Activated CD8-positive, alpha-beta memory T cell treated with anti-CD3 and anti-CD28 coated beads for 24 hours (primary cell): ENCODE data around the gene ABHD6.
A peak's percentile ranks its signal among the peaks of the same experiment; 100 is the strongest.
"Not testable (repeated sequence)": the region's sequence is repeated elsewhere in the genome, so short reads cannot be mapped to it uniquely, and the experiment has no call there.

Experiments
- DNase-seq: peaks from one replicate; pipeline ENCODE4 v3.0.0-alpha.2; 2020

Gene ABHD6

DNA sequence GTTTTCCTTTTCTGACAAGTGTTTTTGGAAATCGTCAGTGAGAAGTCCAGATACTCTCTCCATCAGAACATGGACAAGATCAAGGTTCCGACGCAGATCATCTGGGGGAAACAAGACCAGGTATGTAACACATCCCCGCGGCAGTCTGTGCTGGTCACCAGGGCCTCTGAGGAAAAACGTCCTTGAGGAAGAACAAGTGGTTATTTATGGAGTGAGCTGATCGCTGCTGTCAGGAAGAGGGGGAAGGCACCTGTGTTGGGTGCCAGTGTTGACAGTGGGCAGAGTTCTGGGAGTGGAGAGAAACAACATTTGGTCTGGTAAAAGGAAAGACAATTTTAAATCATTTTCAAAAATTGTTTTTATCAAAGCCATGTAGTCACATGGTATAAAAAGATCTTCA is 47.7 kb downstream of the ABHD6 start:
- DNase-seq, result no peak

DNA sequence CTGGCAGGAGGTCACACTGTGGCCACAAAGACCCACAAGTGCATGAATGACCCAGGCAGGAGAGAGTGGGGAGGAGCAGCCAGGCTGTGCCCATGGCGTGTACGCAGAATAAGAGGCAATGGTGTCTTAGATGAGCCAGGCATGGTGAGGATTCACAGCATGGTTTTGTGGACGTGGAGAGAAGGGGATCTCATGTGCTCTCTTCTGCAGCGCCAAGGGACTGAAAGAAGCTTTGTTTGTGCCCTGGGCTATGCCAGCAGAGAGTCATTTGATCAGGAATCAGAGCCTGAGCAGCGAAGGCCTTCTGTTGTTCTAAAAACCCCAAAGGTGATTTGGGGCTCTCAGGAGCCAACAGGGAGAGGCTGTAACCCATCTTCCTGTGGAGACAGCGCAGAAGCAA is 49.8 kb downstream of the ABHD6 start:
- no peak for DNase-seq

DNA sequence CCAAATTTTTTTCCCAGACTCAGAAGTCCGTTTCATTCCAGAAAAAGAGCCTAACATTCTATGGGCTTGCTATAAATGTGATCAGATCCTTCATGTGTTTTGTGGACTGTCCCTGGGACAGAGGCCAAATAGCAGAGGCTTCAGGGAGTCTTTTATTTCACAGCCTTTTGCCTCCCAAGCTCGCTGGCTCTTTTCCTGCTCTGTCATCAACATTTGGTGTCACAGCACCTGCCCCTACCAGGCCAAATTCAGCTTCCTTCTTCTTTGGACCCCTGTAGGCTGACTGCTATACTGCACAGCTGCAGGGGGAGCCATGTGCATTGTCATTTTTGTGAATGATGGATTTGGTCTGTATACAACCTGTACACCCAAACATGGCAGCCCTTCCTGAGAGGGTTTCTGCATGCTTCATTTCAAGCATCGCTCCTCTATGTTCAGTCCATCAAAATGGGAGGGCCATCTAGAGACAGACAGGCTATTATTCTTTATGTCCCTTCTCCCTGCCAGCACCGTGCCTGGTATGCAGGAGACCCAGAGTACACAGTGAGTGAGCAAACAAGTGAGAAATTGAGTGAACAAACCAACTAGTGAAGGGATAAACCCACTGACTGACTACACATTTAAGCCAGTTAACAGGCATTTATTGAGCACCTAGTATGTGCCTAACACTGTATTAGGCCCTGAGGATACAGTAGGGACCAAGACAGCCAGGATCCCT is 50.6 kb downstream of the ABHD6 start:
- no peak for DNase-seq

DNA sequence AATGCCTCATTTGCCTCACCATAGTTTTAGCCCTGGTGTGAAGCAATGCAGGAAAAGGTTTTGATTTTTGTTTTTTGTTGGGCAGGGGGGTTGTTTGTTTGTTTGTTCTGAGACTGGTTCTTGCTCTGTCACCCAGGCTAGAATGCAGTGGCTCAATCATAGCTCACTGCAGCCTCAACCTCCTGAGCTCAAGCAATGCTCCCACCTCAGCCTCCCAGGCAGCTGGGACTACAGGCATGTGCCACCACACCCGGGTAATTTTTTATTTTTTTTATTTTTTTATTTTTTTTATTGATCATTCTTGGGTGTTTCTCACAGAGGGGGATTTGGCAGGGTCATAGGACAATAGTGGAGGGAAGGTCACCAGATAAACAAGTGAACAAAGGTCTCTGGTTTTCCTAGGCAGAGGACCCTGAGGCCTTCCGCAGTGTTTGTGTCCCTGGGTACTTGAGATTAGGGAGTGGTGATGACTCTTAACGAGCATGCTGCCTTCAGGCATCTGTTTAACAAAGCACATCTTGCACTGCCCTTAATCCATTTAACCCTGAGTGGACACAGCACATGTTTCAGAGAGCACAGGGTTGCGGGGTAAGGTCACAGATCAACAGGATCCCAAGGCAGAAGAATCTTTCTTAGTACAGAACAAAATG is 51.5 kb downstream of the ABHD6 start:
- DNase-seq, result not testable (repeated sequence)

DNA sequence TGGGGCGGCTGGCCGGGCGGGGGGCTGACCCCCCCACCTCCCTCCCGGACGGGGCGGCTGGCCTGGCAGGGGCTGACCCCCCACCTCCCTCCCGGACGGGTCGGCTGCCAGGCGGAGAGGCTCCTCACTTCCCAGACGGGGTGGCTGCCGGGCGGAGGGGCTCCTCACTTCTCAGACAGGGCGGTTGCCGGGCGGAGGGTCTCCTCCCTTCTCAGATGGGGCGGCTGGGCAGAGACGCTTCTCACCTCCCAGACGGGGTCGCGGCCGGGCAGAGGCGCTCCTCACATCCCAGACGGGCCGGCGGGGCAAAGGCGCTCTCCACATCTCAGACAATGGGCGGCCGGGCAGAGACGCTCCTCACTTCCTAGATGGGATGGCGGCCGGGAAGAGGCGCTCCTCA is 52.9 kb downstream of the ABHD6 start:
- DNase-seq, result not testable (repeated sequence)

DNA sequence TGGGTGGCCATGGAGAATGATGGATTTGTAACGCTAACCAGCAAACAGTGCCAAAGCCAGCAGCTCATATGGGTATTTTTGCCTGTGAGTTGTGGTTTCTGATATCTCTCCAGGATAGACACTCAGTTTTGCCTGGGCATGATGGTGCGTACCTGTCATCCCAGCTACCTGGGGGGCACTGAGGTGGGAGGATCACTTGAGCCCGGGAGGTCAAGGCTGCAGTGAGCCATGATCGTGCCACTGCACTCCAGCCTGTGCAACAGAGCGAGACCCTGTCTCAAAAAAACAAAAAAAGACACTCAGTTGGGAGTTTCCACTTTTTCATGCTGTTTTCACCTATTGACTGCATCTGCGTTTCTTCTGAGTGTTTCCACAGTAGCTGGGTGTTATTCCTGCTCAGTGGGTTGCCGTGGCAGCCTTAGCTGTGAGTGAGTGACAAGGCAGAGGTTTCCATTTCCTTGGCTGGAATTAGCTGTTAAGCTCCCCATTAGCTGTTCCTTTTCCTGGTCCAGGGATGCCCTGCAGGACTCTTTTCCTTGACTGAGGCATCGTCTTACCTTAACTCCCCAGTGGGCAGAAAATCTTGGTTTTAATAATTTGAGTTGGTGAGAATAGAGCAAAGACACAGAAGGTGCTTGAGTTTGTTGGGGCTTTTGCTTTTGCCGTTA is 54.2 kb downstream of the ABHD6 start:
- DNase-seq, result no peak

DNA sequence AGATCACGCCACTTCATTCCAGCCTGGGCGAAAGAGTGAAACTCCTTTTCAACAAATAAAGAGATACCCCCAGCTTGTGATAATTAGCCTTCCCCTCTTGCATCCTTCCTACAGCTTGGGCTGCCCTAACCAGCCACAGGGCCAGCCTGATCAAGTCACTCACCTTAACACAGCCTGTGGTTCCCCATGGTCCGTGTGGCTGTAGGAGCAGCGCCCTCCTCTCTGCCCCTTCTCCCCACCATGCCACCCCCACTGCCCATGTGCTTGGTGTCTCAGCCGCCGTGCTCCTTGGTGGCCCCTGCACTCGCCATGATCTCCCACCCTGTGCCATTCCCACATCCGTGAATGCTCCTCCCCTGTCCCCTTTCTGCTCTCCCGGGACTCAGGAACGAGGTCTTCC is 55.3 kb downstream of the ABHD6 start:
- DNase-seq, result no peak

DNA sequence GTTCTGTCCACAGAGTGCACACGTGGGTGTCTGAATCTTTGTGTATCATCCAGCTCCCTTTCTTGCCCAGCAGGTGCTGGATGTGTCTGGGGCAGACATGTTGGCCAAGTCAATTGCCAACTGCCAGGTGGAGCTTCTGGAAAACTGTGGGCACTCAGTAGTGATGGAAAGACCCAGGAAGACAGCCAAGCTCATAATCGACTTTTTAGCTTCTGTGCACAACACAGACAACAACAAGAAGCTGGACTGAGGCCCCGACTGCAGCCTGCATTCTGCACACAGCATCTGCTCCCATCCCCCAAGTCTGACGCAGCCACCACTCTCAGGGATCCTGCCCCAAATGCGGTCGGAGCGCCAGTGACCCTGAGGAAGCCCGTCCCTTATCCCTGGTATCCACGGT is 55.9 kb downstream of the ABHD6 start:
- no peak for DNase-seq

DNA sequence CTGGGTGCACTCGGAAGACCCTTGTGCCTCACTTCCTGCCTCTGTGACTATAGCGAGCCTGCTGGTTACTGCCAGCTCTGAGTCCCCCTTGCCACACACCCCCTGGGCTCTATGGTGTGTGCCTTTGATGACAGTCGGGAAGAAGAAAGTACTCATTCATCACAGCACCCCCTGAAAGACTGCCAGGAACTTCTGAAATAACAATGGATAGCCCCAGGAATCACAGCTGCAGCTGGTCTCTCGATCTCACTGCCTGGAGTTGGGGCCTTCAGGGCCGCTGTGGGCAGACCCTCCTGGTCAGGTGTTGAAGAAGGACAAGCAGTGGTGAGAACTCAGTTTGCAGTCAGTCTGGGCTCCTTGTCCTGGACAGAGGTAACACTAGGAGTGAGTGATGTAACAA is 58.7 kb downstream of the ABHD6 start:
- no peak for DNase-seq

DNA sequence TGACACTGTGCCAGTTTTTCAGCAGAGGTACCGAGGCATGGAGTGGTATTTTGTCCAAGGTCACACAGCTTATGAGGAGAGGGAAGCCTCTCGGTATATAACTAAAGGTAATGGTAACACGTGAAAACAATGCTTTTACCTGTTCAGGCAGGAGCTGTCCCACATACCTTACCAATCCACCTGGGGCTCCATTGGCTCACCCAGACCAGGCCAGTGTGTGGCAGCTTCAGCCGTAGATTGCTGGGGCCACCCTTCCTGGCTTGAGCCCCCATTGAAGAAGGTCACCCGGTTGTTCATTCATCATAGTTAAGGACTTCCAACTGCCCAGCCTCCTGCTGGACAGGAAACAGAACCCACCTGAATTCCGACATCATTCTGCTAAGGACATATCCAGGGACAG is 59.3 kb downstream of the ABHD6 start:
- DNase-seq, result no peak

DNA sequence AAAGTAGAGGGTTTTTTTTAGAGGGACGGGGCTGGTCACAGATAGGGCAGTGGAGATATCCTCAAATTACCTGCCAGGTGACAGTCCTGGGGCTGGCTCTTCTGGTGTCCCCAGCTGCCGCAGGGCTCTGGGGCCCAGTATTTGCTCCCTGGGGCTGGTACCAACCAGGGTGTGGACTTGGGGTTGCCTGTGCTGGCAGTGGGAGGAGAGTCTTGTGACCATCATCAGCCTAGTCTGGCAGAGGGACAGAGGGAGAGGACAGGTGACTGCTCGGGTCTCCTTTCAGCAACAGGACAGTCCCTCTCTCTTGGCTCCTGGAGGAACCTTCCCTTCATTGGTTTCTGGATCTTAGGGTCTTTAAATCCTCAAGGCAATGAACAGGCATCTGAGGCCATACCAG is 60.6 kb downstream of the ABHD6 start:
- no peak for DNase-seq

DNA sequence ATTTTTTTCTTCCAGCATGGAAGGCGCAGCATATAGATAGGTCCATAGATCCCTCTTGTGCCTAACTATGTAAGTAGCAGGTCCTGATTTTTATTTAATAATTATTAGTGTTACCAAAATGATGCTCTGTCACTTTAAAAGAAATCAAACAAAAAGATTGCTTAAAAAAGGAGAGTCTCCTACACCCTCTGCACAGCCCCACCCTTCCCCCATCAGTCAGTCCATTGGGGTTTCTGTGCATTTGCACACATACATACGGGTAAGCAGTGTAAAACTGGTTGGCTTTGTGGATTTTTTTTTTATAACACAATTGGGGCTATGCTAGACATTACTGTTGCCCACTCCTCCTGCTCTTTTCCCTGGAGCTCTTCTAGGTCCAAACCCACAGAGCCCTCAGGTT is 61.5 kb downstream of the ABHD6 start:
- no peak for DNase-seq

DNA sequence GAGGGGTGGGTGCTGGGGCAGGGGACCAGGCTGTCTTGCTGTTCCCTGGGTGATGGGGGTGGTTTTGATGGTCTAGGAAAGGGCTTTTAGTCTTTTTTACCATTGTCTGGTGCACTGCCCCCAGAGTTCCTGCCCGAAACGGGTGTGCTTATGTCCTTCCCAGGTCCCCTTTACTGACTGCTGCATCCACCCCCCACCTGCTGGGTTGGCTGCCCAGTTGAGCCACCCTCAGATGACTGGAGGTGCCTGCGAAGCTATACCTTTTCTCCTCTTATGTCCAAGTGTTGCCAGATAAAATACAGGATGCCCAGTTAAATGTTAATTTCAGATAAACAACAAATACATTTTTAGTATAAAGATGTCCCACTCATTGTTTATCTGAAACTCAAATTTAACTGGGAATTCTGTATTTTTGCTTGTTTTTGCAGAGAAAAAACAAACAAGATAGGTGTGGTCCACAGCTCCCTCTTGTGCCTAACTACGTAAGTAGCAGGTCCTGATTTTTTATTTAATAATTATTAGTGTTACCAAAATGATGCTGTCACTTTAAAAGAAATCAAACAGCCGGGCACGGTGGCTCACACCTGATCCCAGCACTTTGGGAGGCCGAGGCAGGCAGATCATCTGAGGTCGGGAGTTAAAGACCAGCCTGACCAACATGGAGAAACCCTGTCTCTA is 62.4 kb downstream of the ABHD6 start:
- no peak for DNase-seq

DNA sequence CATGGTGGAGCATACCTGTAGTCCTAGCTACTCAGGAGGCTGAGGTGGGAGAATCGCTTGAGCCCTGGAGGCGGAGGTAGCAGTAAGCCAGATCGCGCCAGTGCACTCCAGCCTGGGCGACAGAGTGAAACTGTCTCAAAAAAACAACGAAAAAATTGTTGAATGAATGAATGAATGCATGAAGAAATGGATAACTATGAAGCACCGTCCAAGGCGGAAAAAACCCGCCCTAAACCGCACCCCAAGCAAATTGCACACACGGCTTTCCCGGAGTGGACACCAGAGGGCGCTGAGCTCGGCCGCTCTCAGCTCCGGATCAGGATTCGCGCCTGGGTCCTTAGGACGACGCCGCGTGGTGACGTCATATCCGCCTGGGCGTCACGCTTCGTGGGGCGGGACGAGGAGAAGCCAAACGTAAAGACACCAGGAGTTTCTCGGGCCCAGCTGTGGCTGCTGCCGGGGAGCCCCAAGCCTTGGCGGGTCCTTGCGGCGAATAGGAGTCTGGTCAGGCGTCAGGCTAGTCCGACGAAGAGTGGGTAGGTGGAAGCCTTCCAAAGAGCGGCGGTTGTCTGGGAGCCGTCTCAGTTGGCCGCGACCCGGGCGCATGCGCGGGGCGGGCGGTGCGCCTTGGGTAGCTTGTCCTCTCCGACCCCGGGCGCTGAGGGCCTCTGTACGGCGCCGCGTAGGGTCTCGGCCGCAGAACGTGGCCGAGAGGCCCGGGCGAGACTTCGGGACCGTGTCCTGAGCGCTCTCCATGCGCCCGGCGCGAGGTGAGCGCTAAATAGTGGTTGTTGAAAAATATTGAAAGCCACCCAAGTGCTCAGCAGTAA is 68.5 kb downstream of the ABHD6 start, which contains the start of the genes HTD2 and RPP14:
HTD2 (plus strand) TSS at position 639 of the 830 bp plus-strand sequence. CDS start 11,094 bp downstream, outside the sequence.
RPP14 (plus strand) TSS at position 364 of the 830 bp plus-strand sequence. CDS start 4,085 bp downstream, outside the sequence.
- DNase-seq, result peak; percentile 100

DNA sequence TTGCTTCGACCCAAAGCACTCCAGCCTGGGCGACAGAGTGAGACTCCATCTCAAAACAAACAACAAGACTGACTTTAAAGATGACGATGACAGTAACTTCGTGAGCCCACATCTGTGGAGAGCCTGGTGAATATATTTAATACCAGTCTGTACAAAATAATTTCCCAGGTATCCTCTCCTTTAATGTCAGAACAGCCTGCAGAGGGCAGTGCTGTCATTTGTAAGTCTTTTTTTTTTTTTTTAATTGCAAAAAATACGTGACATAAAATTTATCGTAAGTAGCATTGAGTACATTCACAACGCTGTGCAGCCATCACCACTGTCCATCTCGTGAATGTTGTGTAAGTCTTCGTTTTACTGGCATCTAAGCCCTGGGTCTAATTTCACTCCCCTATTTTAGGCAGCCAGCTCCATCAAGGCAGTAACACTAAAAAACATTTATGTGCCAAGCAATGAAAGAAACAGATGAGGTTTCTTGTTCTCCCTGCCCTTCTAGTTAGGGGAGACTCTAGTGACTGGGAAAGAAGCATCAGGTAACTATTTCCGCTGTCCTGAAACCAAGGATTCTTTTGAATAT is 70.1 kb downstream of the ABHD6 start:
- DNase-seq, result no peak

DNA sequence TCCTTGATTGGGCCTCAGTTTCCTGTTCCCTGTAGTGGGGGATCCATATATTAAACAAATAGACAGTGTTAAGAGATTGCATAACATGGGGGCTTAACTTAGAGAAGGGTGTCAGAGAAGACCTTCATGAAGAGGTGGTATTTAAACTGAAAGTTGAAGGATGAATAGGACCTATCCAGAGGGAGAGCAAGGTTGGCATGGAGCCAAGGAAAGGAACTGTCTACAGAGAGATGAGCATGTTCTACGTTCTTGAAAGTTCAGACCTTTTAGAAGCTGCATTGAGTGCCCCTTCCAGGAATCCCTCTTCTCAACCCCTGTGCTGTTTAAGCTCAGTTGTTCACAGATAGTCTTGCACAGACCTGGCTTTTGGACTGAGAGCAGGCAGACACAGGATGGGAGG is 71.1 kb downstream of the ABHD6 start:
- DNase-seq, result no peak

DNA sequence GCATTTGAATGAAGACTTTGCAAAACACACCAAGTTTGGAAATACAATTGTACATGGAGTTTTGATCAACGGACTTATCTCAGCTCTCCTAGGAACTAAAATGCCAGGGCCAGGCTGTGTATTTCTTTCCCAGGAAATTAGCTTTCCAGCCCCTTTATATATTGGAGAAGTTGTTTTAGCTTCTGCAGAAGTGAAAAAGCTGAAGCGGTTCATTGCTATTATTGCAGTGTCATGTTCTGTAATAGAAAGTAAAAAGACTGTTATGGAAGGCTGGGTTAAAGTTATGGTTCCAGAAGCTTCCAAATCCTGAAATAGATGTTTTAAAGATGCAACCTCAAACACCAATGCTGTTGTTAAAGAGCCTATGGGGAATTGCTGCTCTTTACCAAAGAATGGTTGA is 80.2 kb downstream of the ABHD6 start:
- no peak for DNase-seq

DNA sequence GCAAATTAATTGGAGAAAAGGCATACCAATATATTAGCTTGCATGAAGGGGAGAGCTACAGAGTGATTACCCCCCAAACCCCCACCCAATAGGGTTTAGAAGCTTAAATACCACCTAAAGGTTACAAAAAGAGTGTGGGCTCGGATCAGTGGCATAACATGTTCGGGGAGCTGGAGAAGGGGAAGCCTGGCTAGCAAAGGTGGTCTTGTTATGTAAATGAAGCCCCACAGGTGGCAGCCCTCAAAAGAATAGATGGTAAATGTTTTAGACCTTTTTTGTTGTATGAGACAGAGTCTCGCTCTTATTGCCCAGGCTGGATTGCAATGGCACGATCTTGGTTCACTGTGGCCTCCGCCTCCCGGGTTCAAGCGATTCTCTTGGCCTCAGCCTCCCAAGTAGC is 84.2 kb downstream of the ABHD6 start:
- DNase-seq, result no peak

DNA sequence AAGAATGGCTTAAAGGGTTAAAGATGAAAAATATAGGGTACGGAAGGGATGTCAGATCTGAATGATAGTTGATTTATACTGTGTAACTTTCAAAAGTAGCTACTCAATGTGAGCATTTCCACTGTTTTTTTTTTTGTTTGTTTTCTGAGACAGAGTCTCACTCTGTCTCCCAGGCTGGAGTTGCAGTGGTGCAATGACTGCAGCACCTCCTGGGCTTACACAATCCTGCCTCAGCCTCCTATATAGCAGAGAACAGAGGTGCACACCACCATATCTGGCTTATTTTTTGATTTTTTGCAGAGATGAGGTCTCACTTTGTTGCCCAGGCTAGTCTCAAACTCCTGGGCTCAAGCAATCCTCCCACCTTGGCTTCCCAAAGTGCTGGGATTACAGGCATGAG is 85.2 kb downstream of the ABHD6 start:
- DNase-seq, result no peak

DNA sequence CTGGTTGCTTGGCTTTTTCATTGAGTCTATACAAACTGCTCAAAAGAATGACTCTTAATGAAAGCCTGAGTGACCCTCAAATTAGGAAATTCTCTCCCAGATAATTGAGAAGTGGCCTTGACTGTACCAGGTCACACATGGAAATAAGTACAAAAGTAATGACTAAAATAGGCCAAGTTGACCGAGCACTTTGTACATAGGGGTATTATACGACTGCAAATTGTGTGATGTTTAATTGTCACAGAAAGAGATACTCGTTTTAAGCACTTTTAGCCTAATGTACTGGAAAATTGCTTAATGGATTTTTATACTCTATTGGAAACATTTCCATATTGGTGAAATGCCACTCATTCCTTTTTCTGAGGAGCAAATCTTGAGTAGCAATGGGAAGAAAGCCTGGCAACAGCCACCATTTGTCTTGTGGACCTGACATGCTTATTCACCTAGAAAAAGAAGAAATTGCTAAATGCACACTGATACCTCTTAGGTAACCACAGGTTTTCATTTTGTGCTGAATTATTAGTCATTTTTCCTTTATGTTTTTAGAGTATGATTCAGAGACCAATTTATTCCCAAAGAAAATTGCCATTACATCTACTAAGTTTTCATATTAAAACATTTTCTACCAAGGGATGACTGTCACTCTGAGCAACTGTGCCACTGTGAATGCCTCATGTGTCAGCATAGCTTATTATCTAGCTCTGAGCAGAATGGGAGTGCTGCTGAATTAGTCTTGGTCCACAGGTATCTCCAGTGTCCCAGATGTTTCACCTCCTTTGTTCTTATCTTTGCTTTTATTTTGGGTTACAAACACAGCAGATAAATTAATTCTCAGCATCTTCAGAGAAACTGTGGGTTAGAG is 86.2 kb downstream of the ABHD6 start:
- DNase-seq, result no peak
